ENCODE measurements around the gene CSMD2. TPM values are rescaled to one million over a fixed set of nuclear protein-coding genes. Genes with fewer than 3 reads are reported as not detected.

Gene CSMD2
- polyA plus RNA-seq, 1 of the 3 experiments (the other 2 are of a cell fraction): not detected

GRCh38 chr1:33805988-33806387, 359.0 kb downstream of the CSMD2 start:
- no peak overlapping the region for H3K4me2 ChIP-seq
- CTCF ChIA-PET: interaction anchor here (1.2 kb wide), 1 partner anchor 9 kb away, joined by 3 read pairs; no protein-coding TSS in a partner anchor
- POLR2A ChIA-PET: no interaction called here

More at GRCh38 chr1:33805988-33806387, 359.0 kb downstream of the CSMD2 start:
- H3K79me2 ChIP-seq (ENCODE audit: insufficient read depth): no peaks in the 10 kb centered on the region
- H3K27ac ChIP-seq (ENCODE audit: low read depth in 2 of 2, low read length in 1 of 2): no peak overlapping the region
- no peak overlapping the region for H2AFZ ChIP-seq (ENCODE audit: low read depth)
- no peak overlapping the region for H3K9ac ChIP-seq
- H3F3A ChIP-seq (replicated peaks; ENCODE audit: insufficient read depth): no peaks in the 10 kb centered on the region
- no peaks in the 10 kb centered on the region for H3K9me3 ChIP-seq
- H3K4me3 ChIP-seq (ENCODE audit: low read depth in 2 of 2, low read length in 1 of 2): no peak overlapping the region
- no peaks in the 10 kb centered on the region; a peak in 1 of 4 replicates for H3K4me1 ChIP-seq (ENCODE audit: control insufficient read depth in 1 of 2, insufficient read depth in 2 of 2, low read depth in 1 of 2, low read length in 1 of 2)
- no peak for DNase-seq
- TF ChIP-seq, protein P1, sequence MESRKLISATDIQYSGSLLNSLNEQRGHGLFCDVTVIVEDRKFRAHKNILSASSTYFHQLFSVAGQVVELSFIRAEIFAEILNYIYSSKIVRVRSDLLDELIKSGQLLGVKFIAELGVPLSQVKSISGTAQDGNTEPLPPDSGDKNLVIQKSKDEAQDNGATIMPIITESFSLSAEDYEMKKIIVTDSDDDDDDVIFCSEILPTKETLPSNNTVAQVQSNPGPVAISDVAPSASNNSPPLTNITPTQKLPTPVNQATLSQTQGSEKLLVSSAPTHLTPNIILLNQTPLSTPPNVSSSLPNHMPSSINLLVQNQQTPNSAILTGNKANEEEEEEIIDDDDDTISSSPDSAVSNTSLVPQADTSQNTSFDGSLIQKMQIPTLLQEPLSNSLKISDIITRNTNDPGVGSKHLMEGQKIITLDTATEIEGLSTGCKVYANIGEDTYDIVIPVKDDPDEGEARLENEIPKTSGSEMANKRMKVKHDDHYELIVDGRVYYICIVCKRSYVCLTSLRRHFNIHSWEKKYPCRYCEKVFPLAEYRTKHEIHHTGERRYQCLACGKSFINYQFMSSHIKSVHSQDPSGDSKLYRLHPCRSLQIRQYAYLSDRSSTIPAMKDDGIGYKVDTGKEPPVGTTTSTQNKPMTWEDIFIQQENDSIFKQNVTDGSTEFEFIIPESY (IDR thresholded peaks at IDR 0.05; ENCODE audit: borderline replicate concordance, low read depth): no peak
- no peak for TF ChIP-seq GATA2 (CRISPR knock-in tag; IDR thresholded peaks at IDR 0.05)
- no peak for TF ChIP-seq PBX3 (IDR thresholded peaks at IDR 0.05)
- TF ChIP-seq TEAD4 (IDR thresholded peaks at IDR 0.05; ENCODE audit: borderline replicate concordance, insufficient read depth): no peak
- TF ChIP-seq FOSL2 (IDR thresholded peaks at IDR 0.05; ENCODE audit: borderline replicate concordance, low read depth): no peak
- TF ChIP-seq FOXM1 (IDR thresholded peaks at IDR 0.05; ENCODE audit: low read depth): no peak
- no peak for TF ChIP-seq EZH2phosphoT487 (IDR thresholded peaks at IDR 0.05; ENCODE audit: borderline replicate concordance, low read depth)
- no peak for TF ChIP-seq USF2 (IDR thresholded peaks at IDR 0.05; ENCODE audit: borderline replicate concordance, low read depth, low read length)
- no peak for TF ChIP-seq RCOR1 (IDR thresholded peaks at IDR 0.05; ENCODE audit: low read length)
- TF ChIP-seq, protein P2, sequence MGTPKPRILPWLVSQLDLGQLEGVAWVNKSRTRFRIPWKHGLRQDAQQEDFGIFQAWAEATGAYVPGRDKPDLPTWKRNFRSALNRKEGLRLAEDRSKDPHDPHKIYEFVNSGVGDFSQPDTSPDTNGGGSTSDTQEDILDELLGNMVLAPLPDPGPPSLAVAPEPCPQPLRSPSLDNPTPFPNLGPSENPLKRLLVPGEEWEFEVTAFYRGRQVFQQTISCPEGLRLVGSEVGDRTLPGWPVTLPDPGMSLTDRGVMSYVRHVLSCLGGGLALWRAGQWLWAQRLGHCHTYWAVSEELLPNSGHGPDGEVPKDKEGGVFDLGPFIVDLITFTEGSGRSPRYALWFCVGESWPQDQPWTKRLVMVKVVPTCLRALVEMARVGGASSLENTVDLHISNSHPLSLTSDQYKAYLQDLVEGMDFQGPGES (IDR thresholded peaks at IDR 0.05; ENCODE audit: low read depth, low read length): no peak
- no peak for TF ChIP-seq EP300 (IDR thresholded peaks at IDR 0.05; ENCODE audit: borderline replicate concordance in 1 of 2, low read depth in 1 of 2, low read length in 1 of 2)
- TF ChIP-seq SIN3A (IDR thresholded peaks at IDR 0.05; ENCODE audit: borderline replicate concordance, low read depth, low read length): no peak
- no peak for TF ChIP-seq RFX5 (IDR thresholded peaks at IDR 0.05; ENCODE audit: low read length)
- TF ChIP-seq RAD21 (IDR thresholded peaks at IDR 0.05; ENCODE audit: low read length): no peak
- TF ChIP-seq, protein P3, sequence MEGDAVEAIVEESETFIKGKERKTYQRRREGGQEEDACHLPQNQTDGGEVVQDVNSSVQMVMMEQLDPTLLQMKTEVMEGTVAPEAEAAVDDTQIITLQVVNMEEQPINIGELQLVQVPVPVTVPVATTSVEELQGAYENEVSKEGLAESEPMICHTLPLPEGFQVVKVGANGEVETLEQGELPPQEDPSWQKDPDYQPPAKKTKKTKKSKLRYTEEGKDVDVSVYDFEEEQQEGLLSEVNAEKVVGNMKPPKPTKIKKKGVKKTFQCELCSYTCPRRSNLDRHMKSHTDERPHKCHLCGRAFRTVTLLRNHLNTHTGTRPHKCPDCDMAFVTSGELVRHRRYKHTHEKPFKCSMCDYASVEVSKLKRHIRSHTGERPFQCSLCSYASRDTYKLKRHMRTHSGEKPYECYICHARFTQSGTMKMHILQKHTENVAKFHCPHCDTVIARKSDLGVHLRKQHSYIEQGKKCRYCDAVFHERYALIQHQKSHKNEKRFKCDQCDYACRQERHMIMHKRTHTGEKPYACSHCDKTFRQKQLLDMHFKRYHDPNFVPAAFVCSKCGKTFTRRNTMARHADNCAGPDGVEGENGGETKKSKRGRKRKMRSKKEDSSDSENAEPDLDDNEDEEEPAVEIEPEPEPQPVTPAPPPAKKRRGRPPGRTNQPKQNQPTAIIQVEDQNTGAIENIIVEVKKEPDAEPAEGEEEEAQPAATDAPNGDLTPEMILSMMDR (IDR thresholded peaks at IDR 0.05): no peak
- TF ChIP-seq, protein P4, sequence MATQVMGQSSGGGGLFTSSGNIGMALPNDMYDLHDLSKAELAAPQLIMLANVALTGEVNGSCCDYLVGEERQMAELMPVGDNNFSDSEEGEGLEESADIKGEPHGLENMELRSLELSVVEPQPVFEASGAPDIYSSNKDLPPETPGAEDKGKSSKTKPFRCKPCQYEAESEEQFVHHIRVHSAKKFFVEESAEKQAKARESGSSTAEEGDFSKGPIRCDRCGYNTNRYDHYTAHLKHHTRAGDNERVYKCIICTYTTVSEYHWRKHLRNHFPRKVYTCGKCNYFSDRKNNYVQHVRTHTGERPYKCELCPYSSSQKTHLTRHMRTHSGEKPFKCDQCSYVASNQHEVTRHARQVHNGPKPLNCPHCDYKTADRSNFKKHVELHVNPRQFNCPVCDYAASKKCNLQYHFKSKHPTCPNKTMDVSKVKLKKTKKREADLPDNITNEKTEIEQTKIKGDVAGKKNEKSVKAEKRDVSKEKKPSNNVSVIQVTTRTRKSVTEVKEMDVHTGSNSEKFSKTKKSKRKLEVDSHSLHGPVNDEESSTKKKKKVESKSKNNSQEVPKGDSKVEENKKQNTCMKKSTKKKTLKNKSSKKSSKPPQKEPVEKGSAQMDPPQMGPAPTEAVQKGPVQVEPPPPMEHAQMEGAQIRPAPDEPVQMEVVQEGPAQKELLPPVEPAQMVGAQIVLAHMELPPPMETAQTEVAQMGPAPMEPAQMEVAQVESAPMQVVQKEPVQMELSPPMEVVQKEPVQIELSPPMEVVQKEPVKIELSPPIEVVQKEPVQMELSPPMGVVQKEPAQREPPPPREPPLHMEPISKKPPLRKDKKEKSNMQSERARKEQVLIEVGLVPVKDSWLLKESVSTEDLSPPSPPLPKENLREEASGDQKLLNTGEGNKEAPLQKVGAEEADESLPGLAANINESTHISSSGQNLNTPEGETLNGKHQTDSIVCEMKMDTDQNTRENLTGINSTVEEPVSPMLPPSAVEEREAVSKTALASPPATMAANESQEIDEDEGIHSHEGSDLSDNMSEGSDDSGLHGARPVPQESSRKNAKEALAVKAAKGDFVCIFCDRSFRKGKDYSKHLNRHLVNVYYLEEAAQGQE (IDR thresholded peaks at IDR 0.05; ENCODE audit: low read depth, low read length): no peak
- H3K36me3 ChIP-seq (replicated peaks in 1 of 2; ENCODE audit: control insufficient read depth in 1 of 2, insufficient read depth in 2 of 2, low read length in 1 of 2): no peaks in the 10 kb centered on the region
- H3K27me3 ChIP-seq (ENCODE audit: insufficient read depth): no peaks in the 10 kb centered on the region
- 25% methylated on average over 3 of the region's 3 CpGs for WGBS (ENCODE audit: low lambda C conversion rate)
- H4K20me1 ChIP-seq (ENCODE audit: insufficient read depth): no peaks in the 10 kb centered on the region
- no peaks in the 10 kb centered on the region for H3K9me2 ChIP-seq
